AG20443 (cell line): ENCODE results near the gene CPT1C.

Source experiments
- DNase-seq: peaks from one replicate; pipeline ENCODE4 v3.0.0; 2012; ENCODE audit warnings: low spot score, mixed read lengths

CPT1C gene

DNA sequence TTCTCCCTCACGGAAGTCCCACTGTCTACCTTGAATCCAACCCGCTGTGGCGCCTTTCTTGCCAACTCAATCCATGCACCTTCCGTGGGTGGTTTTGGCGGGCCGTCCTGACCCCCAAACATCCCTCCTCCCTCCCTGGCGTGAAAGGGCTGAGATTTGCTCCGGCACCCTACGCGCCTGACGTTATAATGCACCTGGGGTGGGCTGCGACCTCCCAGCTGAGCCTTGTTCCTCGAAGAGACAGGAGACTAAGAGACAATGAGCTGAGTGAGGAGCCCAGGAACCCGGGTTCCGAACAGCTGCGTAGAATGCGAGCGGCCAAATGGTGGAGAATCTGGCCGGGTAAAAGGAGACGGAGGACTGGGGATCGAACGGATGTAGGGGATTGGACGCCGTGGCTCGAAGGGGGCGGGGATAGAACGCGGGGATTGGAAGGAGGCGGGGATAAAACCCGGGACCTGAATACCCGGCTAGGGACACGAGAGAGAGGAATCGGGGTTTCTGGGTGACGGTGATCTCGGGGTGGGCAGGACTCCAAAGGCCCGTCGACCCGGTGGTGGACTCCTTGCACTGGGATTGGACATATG lies at the start of gene CPT1C:
CPT1C (plus strand) TSS at position 461 of the 587 bp plus-strand sequence. CDS start 1,137 bp downstream, outside the sequence.
- peak; percentile 94 for DNase-seq

DNA sequence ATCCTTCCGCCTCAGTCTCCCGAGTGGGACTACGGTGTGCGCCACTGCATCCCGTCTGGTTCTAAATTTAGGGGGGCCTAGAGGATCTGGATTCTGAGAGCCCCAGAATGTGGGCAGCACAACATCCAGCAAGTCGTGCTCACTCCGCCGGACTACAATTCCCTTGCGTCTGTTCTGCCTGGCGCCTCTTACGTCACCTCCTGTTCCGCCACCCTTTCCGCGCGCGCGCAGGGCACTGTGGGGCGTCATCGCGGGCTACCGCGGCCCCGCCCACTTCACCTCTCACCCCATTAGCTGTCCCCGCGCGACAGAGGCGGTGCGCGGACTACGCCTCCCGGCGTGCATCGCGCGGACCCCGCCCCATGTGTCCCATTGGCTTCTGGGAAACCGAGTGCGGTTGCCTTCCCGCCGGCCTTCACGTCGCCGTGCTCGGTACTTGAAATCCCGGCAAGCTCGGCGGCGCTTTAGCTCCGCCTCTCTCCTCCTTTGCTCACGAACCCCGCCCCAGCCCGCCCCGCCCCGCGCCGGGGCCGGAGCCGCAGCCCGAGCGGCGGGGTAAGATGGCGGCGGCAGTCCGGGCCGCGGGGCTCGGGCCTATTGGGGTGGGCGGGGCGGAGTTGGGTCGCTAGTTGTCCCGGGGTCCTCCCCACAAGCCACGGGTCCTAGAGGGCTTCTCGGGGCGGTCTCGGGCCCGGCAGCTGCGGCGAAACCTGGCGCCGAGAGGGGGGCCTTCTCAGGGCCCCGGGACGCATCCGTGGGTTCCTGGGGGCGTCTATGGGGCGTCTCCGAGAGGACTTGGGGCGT lies 49.0 kb upstream of the CPT1C start, which contains the start of gene SCAF1:
SCAF1 (plus strand) TSS at position 522 of the 804 bp plus-strand sequence. CDS start 2,818 bp downstream, outside the sequence.
- peak; percentile 97 for DNase-seq

GRCh38 chr19:49642492-49643035 lies 48.4 kb upstream of the CPT1C start:
- no peak for DNase-seq

DNA sequence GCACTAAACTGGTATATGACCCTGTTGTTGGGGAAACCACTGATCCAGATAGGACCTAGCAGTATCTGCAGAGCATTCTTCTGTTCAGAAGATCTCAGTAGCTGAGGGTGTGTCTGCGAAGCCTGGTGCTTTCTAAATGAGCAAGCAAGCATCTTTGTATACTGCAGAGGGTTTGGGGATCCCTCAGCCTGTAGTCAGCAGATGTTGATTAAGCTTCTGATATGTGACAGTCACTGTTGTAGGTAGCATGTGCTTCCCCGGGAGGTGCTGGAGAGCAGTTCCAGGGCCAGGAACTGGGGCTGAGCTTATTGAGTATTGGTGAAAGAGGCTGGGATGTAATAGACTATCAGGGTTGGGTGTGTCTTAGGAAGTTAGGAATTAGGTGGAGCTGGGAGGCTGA lies 47.5 kb upstream of the CPT1C start:
- DNase-seq = no peak

DNA sequence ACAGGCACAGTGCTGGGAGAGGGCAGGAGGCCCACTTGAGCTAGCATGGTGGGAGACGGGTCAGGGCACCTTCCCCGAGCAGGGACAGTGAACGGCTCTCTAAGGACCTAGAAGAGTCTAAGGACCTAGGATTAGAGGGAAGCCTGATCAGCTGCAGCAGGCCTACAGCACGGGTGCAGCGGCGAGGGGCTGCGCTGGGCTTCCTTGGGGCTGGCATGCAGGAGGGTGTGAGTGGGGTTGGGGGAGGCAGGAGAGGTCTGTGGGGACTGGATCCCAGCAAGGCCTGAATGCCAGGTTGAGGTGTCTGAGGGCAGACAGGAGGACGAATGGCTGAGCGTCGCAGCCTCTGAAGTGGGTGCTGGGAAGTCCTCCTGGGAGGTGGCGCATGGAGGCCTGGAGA lies 45.3 kb upstream of the CPT1C start:
- DNase-seq = no peak

GRCh38 chr19:49645995-49646394 lies 44.9 kb upstream of the CPT1C start:
- no peak for DNase-seq

- DNase-seq = no peak
Observed at GRCh38 chr19:49646586-49646985, 44.3 kb upstream of the CPT1C start.

DNA sequence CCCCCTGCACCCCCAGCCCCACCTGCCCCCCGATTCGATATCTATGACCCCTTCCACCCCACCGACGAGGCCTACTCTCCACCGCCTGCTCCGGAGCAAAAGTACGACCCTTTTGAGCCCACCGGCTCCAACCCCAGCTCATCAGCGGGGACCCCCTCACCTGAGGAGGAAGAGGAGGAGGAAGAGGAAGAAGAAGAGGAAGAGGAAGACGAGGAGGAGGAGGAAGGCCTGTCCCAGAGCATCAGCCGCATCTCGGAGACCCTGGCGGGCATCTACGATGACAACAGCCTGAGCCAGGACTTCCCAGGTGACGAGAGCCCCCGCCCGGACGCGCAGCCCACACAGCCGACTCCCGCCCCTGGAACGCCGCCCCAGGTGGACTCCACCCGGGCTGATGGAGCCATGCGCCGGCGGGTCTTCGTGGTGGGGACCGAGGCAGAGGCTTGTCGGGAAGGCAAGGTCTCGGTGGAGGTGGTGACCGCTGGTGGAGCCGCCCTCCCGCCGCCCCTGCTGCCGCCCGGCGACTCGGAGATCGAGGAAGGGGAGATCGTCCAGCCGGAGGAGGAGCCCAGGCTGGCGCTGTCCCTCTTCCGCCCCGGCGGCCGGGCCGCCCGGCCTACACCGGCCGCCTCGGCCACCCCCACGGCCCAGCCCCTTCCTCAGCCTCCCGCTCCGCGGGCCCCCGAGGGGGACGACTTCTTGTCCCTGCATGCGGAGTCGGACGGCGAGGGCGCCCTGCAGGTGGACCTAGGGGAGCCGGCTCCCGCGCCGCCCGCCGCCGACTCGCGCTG lies 39.7 kb upstream of the CPT1C start:
- no peak for DNase-seq

- DNase-seq = no peak
Observed at GRCh38 chr19:49651820-49652550, 38.9 kb upstream of the CPT1C start.

DNA sequence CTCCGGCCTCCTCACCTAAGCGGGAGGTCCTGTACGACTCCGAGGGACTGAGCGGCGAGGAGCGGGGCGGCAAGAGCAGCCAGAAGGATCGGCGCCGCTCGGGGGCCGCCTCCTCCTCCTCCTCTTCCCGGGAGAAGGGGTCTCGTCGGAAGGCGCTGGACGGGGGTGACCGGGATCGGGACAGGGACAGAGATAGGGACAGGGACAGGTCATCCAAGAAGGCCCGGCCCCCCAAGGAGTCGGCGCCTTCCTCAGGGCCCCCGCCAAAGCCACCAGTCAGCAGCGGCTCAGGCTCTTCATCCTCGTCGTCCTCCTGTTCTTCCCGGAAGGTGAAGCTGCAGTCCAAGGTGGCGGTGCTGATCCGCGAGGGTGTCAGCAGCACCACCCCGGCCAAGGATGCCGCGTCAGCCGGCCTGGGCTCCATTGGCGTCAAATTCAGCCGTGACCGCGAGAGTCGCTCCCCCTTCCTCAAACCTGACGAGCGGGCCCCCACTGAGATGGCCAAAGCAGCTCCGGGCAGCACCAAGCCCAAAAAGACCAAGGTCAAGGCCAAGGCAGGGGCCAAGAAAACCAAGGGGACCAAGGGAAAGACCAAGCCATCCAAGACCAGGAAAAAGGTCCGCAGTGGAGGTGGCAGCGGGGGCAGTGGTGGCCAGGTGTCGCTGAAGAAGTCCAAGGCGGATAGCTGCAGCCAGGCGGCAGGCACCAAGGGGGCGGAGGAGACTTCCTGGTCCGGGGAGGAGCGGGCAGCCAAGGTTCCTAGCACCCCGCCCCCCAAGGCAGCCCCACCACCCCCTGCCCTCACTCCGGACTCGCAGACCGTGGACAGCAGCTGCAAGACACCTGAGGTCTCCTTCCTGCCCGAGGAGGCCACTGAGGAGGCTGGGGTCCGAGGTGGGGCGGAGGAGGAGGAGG lies 38.1 kb upstream of the CPT1C start:
- DNase-seq = no peak

DNA sequence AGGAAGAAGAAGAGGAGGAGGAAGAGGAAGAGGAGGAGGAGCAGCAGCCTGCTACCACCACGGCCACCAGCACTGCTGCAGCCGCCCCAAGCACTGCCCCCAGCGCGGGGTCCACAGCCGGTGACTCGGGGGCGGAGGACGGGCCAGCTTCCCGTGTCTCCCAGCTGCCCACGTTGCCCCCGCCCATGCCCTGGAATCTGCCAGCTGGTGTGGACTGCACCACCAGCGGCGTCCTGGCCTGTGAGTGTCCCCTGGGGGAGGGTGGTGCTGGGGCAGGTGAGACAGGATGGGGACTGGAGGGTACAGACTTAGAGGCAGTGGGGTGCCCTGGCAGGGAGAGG lies 37.5 kb upstream of the CPT1C start:
- no peak for DNase-seq

DNA sequence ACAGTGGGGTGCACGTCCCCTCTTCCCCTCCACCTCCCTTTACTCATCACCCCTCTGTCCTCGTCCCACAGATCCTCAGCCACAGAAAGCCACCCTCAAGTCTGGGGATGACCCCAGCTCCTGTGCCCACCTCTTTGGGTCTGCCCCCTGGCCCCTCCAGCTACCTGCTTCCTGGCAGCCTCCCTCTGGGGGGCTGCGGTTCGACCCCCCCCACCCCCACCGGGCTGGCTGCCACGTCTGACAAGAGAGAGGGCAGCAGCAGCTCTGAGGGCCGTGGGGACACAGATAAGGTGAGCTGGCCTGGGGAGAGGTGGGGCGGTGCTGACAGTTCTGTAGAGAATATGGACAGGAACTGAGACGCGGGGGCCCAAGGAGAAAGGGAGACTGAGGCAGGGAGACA lies 36.3 kb upstream of the CPT1C start:
- no peak for DNase-seq

- no peak for DNase-seq
Observed at GRCh38 chr19:49655570-49656455, 35.1 kb upstream of the CPT1C start.

DNA sequence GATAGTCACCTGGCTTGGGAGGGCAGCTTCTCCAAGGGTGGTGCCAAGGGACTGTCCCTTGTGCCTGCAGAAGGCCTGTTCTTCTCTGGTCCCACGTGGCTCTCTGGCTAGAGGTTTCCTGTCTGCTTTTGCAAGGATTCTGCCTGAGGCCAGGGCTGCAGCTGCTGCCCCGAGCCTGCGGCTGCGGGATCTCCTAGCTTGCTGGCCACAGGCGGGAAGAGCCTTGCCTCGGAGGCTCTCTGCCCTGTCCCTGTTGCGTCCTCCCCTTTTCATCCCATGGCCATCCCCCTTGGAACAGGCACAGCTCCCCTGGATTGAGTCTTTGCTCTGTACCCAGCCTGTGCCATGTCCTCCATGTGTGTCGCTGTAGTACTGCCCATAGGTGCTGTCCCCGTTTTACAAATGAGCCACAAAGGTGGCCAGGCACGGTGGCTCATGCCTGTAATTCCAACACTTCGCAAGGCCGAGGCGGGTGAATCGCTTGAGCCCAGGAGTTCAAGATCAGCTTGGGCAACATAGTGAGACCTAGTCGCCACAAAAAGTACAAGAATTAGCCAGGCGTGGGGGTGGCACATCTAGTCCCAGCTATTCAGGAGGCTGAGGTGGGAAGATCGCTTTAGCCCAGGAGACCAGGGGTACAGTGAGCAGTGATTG lies 34.3 kb upstream of the CPT1C start:
- no peak for DNase-seq

GRCh38 chr19:49657493-49658138 lies 33.3 kb upstream of the CPT1C start:
- no peak for DNase-seq

- no peak for DNase-seq
Observed at GRCh38 chr19:49658139-49658517, 32.8 kb upstream of the CPT1C start.

DNA sequence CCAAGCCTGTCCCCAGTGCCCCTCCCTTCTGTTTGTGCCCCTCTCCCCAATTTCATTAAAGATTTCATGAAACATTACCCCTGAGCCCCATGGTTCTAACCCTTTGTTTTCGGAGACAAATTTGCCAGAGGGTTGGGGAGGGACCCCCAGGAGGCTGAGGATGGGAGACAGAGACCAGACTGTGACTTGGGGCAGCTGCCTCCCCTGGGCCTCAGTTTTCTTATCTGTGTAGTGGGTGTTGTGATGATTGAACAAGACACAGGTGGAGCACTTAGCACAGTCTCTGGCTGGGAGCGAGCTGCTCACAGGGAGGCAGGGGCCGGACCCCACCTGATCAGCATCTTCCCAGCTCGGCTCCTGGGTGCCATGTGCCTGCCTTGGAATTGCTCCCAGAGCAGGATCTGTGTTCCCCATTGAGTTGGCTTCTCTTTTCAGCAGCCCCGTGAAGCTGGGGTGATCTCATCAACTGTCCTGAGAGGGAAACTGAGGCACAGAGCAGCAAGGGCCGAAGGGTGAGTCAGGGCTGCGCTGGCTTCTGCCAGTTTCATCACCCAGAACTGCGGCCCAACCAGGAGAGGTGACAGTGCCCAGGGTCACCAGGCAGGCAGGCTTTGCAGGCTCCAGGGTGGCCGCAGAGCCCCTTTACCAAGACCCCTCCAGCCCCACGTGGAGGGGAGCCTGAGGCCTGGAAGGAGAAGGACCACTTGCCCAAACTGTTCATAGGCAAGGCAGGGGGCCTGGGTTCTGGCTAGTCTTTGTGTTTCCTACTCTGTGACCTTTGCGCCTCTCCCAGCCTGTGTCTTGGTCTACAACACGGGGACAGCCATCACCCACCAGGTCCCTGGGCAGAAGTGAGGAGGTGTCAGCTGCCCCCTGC lies 32.1 kb upstream of the CPT1C start:
- DNase-seq = no peak
